ENCODE measurements around the gene ERO1B. TPM values are rescaled to one million over a fixed set of nuclear protein-coding genes. Genes with fewer than 3 reads are reported as not detected.
"Not testable (repeated sequence)": the region's sequence is repeated elsewhere in the genome, so short reads cannot be mapped to it uniquely, and the experiment has no call there.

ERO1B gene
- total RNA-seq, 2 donors from 2014 or later: 11.1 to 14.9 TPM

GRCh38 chr1:236214761-236215160 lies 67.0 kb downstream of the ERO1B start:
- H3K4me1 Mint-ChIP-seq: no peaks in the 10 kb centered on the region
- no peaks in the 10 kb centered on the region for H3K27me3 Mint-ChIP-seq
- no peak overlapping the region for H3K4me3 Mint-ChIP-seq
- ATAC-seq: no peak
- no peaks in the 10 kb centered on the region for H3K9me3 ChIP-seq (ENCODE audit: control insufficient read depth, low read length, poor library complexity, severe bottlenecking)
- H3K36me3 Mint-ChIP-seq (ENCODE audit: low read depth): peaks cover 5% of the 10 kb centered on the region
- DNase-seq: no peak
- no peak overlapping the region for H3K27ac Mint-ChIP-seq

GRCh38 chr1:236213534-236213933 lies 68.2 kb downstream of the ERO1B start:
- no peak overlapping the region for H3K4me3 Mint-ChIP-seq
- no peaks in the 10 kb centered on the region for H3K9me3 ChIP-seq (ENCODE audit: control insufficient read depth, low read length, poor library complexity, severe bottlenecking)
- H3K4me1 Mint-ChIP-seq: no peaks in the 10 kb centered on the region
- no peak overlapping the region for H3K27ac Mint-ChIP-seq
- DNase-seq: no peak
- H3K27me3 Mint-ChIP-seq: no peaks in the 10 kb centered on the region
- peaks cover 7% of the 10 kb centered on the region for H3K36me3 Mint-ChIP-seq (ENCODE audit: low read depth)
- ATAC-seq: no peak

GRCh38 chr1:236211815-236212214 lies 69.9 kb downstream of the ERO1B start:
- DNase-seq: no peak
- H3K36me3 Mint-ChIP-seq (ENCODE audit: low read depth): peaks cover 7% of the 10 kb centered on the region
- no peak overlapping the region for H3K4me3 Mint-ChIP-seq
- no peaks in the 10 kb centered on the region for H3K9me3 ChIP-seq (ENCODE audit: control insufficient read depth, low read length, poor library complexity, severe bottlenecking)
- no peaks in the 10 kb centered on the region for H3K4me1 Mint-ChIP-seq
- no peak for ATAC-seq
- no peaks in the 10 kb centered on the region for H3K27me3 Mint-ChIP-seq
- no peak overlapping the region for H3K27ac Mint-ChIP-seq

GRCh38 chr1:236209713-236210112 lies 72.0 kb downstream of the ERO1B start:
- peaks cover 9% of the 10 kb centered on the region for H3K36me3 Mint-ChIP-seq (ENCODE audit: low read depth)
- H3K9me3 ChIP-seq (ENCODE audit: control insufficient read depth, low read length, poor library complexity, severe bottlenecking): no peaks in the 10 kb centered on the region
- ATAC-seq (no peak), DNase-seq (no peak)
- H3K27ac Mint-ChIP-seq: no peak overlapping the region
- no peak overlapping the region for H3K4me3 Mint-ChIP-seq
- H3K27me3 Mint-ChIP-seq: no peaks in the 10 kb centered on the region
- no peaks in the 10 kb centered on the region for H3K4me1 Mint-ChIP-seq

- DNase-seq: no peak
- H3K27ac Mint-ChIP-seq: no peak overlapping the region
- H3K27me3 Mint-ChIP-seq: no peaks in the 10 kb centered on the region
- H3K4me3 Mint-ChIP-seq: no peak overlapping the region
- no peaks in the 10 kb centered on the region for H3K4me1 Mint-ChIP-seq
- no peak for ATAC-seq
- no peaks in the 10 kb centered on the region for H3K9me3 ChIP-seq (ENCODE audit: control insufficient read depth, low read length, poor library complexity, severe bottlenecking)
- H3K36me3 Mint-ChIP-seq (ENCODE audit: low read depth): peaks cover 8% of the 10 kb centered on the region
Observed at GRCh38 chr1:236209185-236209584, 72.6 kb downstream of the ERO1B start.

- no peak for ATAC-seq
- H3K27ac Mint-ChIP-seq: no peak overlapping the region
Observed at GRCh38 chr1:236207569-236207968, 74.2 kb downstream of the ERO1B start.

GRCh38 chr1:236207121-236207520 lies 74.6 kb downstream of the ERO1B start:
- H3K4me1 Mint-ChIP-seq: no peaks in the 10 kb centered on the region
- H3K27me3 Mint-ChIP-seq: no peaks in the 10 kb centered on the region
- no peak overlapping the region for H3K4me3 Mint-ChIP-seq
- DNase-seq (no peak), ATAC-seq (no peak)
- H3K9me3 ChIP-seq (ENCODE audit: control insufficient read depth, low read length, poor library complexity, severe bottlenecking): no peaks in the 10 kb centered on the region
- peaks cover 12% of the 10 kb centered on the region for H3K36me3 Mint-ChIP-seq (ENCODE audit: low read depth)
- H3K27ac Mint-ChIP-seq: no peak overlapping the region

More at GRCh38 chr1:236207569-236207968, 74.2 kb downstream of the ERO1B start:
- Mint-ChIP-seq H3K4me3 (no peak overlapping the region), H3K36me3 (ENCODE audit: low read depth) (peaks cover 12% of the 10 kb centered on the region), H3K4me1 (no peaks in the 10 kb centered on the region), H3K27me3 (no peaks in the 10 kb centered on the region)
- no peak for DNase-seq
- H3K9me3 ChIP-seq (ENCODE audit: control insufficient read depth, low read length, poor library complexity, severe bottlenecking): no peaks in the 10 kb centered on the region

GRCh38 chr1:236206548-236206947 lies 75.2 kb downstream of the ERO1B start:
- H3K27me3 Mint-ChIP-seq: no peaks in the 10 kb centered on the region
- no peak overlapping the region for H3K27ac Mint-ChIP-seq
- ATAC-seq (no peak), DNase-seq (no peak)
- H3K9me3 ChIP-seq (ENCODE audit: control insufficient read depth, low read length, poor library complexity, severe bottlenecking): peaks cover 3% of the 10 kb centered on the region
- H3K36me3 Mint-ChIP-seq (ENCODE audit: low read depth): peaks cover 12% of the 10 kb centered on the region
- H3K4me1 Mint-ChIP-seq: no peaks in the 10 kb centered on the region
- H3K4me3 Mint-ChIP-seq: no peak overlapping the region

- Mint-ChIP-seq H3K4me1 (no peaks in the 10 kb centered on the region), H3K4me3 (no peak overlapping the region), H3K27ac (no peak overlapping the region), H3K36me3 (ENCODE audit: low read depth) (peaks cover 10% of the 10 kb centered on the region), H3K27me3 (no peaks in the 10 kb centered on the region)
- peaks cover 8% of the 10 kb centered on the region for H3K9me3 ChIP-seq (ENCODE audit: control insufficient read depth, low read length, poor library complexity, severe bottlenecking)
- DNase-seq (no peak), ATAC-seq (no peak)
Observed at GRCh38 chr1:236204656-236205055, 77.1 kb downstream of the ERO1B start.

GRCh38 chr1:236204039-236204438 lies 77.7 kb downstream of the ERO1B start:
- H3K9me3 ChIP-seq (ENCODE audit: control insufficient read depth, low read length, poor library complexity, severe bottlenecking): peaks cover 8% of the 10 kb centered on the region
- Mint-ChIP-seq H3K27ac (no peak overlapping the region), H3K4me1 (no peaks in the 10 kb centered on the region), H3K36me3 (ENCODE audit: low read depth) (peaks cover 8% of the 10 kb centered on the region), H3K4me3 (no peak overlapping the region), H3K27me3 (no peaks in the 10 kb centered on the region)
- ATAC-seq (no peak), DNase-seq (no peak)

GRCh38 chr1:236201786-236202185 lies 80.0 kb downstream of the ERO1B start:
- H3K27ac Mint-ChIP-seq: no peak overlapping the region
- H3K4me1 Mint-ChIP-seq: no peaks in the 10 kb centered on the region
- DNase-seq (no peak), ATAC-seq (no peak)
- H3K27me3 Mint-ChIP-seq: no peaks in the 10 kb centered on the region
- peaks cover 8% of the 10 kb centered on the region for H3K36me3 Mint-ChIP-seq (ENCODE audit: low read depth)
- H3K9me3 ChIP-seq (ENCODE audit: control insufficient read depth, low read length, poor library complexity, severe bottlenecking): peaks cover 8% of the 10 kb centered on the region
- no peak overlapping the region for H3K4me3 Mint-ChIP-seq

- Mint-ChIP-seq H3K27ac (no peak overlapping the region), H3K4me3 (no peak overlapping the region)
Observed at GRCh38 chr1:236200925-236201324, 80.8 kb downstream of the ERO1B start.

GRCh38 chr1:236193184-236193583 lies 88.6 kb downstream of the ERO1B start:
- Mint-ChIP-seq H3K4me1 (no peaks in the 10 kb centered on the region), H3K4me3 (no peak overlapping the region), H3K27me3 (no peaks in the 10 kb centered on the region), H3K27ac (no peak overlapping the region), H3K36me3 (ENCODE audit: low read depth) (no peaks in the 10 kb centered on the region)
- ATAC-seq: no peak
- no peaks in the 10 kb centered on the region for H3K9me3 ChIP-seq (ENCODE audit: control insufficient read depth, low read length, poor library complexity, severe bottlenecking)
- DNase-seq: no peak

More at GRCh38 chr1:236200925-236201324, 80.8 kb downstream of the ERO1B start:
- Mint-ChIP-seq H3K36me3 (ENCODE audit: low read depth) (peaks cover 6% of the 10 kb centered on the region), H3K27me3 (no peaks in the 10 kb centered on the region), H3K4me1 (no peaks in the 10 kb centered on the region)
- ATAC-seq (no peak), DNase-seq (no peak)
- peaks cover 8% of the 10 kb centered on the region for H3K9me3 ChIP-seq (ENCODE audit: control insufficient read depth, low read length, poor library complexity, severe bottlenecking)

- not testable (repeated sequence) for ATAC-seq; H3K9me3 ChIP-seq (ENCODE audit: control insufficient read depth, low read length, poor library complexity, severe bottlenecking); H3K4me3 Mint-ChIP-seq; H3K27ac Mint-ChIP-seq; H3K27me3 Mint-ChIP-seq; DNase-seq; H3K4me1 Mint-ChIP-seq; H3K36me3 Mint-ChIP-seq (ENCODE audit: low read depth)
Observed at GRCh38 chr1:236188084-236188483, 93.7 kb downstream of the ERO1B start.

Data from T-helper 17 cell (primary cell).